AML-193 (cell line): ENCODE data around the gene ABR.

Experiments
- DNase-seq, 2 experiments: peaks; one replicate each; lab custom pipeline; 2025; lab: John Stamatoyannopoulos, UW

Gene ABR

DNA sequence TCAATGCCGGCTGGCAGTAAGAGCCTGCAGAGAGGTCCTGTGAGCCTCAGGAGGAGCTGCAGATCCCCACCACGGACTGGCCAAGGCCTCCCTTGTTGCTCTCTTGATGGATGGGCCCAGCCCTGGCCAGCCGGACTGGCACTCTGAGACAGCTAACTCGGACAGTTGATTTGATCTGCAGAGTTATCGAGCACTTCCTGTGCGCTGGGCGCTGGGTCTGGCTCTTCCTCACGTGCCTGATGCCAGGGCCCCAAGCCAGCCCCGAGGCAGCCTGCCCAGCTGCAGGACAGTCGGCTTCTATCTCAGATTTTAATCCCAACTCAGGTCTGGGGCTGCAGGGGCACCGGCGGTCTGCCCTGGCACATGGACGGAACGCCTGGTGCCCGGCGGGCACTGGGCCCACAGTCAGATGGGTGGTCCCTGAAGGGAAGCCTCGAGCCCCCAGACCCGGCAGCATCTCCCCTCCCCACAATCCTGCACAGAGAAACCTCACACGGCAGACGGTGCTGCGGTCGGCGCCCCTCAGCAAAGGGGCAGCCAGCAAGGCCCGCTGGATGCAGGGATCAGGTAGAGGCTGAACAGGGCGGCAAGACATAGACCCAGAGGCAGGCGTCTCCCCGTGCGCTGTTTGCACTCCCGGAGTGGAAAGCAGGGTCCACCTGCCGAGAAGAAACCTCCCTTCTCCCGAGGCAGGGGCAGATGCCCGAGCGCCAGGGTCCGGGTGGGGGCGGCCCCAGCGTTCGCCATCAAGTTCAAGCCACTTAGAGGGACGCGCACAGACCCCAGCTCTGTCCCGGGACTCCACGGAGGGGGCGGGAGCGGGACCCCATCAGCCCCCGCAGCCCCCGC is 148.9 kb downstream of the ABR start:
- DNase-seq = no peak

DNA sequence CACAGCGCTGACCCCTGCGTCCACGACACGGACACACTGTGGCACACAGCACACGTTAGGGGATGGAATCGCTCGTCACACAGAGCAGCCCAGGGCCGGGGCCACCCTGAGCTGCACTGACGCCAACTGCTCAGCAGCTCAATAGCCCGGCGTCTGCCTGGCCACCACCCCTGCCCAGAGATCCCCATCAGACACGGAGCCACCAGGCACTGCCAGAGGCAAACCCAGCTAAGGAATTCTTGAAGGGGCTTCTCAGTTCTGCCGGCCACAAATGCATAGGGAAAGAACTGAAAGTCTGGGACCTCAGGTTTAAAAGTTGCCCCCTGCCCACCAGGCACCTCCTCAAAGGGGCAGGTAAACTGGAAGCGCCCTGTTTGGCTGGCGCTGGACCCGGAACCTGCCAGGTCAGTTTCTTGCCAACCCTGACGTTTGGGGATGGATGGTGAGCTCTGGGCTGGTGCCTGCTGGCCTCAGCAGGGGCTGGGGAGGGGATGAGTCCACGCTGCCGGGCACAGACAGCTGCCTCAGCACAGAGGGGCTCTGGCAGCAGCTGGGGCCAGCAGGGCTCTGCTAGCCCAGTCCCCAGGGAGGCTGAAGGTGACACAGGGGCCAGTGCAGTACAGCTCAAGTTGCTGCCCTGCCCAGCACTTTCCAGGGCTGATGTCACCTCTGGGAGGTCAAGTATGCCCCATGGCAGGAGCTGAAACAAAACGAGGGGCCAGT is 149.7 kb downstream of the ABR start:
- DNase-seq = no peak

DNA sequence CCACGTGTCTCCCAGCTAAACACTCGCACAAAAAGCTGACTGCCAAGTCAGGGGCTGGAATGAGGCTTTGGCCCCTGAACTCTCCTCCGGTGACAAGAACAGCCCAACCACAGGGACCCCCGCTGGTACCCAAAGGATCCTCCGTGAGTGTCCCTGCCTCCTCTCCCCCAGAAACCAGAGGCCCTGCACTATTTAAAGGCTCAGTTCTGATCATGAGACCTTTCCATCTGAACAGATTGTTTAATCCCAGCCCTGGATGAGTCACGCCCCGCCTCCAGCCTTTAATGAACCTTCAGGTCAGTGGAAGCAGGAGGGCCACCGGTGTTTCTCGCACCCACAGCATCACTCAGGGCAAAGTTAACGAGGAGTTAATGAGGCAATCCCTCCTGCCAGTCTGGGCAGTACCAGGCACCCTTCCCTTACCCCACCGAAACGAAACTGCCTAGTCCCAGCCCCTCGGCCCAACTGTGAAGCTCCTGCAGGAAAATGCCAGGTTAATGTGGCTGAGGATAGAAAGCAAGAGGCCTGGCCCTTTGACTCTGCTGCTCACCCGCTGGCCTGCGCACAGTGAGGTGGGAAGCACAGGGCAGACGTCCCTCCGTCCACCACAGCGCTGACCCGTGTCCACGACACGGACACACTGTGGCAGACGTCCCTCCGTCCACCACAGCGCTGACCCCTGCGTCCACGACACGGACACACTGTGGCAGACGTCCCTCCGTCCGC is 150.4 kb downstream of the ABR start:
- no peak for DNase-seq

DNA sequence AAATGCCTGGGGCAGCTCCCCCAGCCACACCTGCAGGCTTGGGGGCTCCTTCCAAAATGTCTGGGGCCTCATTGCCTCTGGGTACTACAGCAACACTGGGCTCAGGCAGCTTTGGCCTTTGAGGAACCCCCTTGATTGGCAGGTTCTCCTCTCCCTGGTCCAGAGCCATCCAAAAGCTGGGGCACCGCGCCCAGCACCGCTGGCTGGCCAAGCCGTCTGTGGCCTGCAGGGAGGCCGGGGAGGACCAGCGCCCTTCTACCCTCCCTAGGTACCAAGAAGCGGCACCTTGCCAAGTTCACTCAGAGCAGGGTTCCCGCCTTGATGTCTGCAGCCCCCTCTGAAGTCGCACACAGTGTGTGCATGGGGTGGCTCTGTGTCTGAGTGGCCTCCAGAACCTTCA is 152.7 kb downstream of the ABR start:
- no peak for DNase-seq

DNA sequence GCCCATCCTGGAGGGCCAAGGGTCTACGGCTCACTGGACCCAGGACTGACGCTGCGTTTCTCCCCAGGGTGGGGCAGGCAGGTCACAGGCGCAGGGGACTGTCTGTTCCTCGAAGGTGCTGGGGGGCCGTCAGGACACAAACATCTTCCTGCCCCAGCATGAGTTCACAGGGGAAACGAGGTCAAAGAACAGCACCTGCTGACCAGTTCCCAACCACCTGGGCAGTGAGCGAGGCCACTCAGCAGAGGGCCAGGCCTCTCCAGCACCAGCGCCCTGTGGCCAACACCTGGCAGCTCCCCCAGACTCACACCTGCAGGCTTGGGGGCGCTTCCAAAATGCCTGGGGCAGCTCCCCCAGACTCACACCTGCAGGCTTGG is 153.2 kb downstream of the ABR start:
- DNase-seq = no peak

DNA sequence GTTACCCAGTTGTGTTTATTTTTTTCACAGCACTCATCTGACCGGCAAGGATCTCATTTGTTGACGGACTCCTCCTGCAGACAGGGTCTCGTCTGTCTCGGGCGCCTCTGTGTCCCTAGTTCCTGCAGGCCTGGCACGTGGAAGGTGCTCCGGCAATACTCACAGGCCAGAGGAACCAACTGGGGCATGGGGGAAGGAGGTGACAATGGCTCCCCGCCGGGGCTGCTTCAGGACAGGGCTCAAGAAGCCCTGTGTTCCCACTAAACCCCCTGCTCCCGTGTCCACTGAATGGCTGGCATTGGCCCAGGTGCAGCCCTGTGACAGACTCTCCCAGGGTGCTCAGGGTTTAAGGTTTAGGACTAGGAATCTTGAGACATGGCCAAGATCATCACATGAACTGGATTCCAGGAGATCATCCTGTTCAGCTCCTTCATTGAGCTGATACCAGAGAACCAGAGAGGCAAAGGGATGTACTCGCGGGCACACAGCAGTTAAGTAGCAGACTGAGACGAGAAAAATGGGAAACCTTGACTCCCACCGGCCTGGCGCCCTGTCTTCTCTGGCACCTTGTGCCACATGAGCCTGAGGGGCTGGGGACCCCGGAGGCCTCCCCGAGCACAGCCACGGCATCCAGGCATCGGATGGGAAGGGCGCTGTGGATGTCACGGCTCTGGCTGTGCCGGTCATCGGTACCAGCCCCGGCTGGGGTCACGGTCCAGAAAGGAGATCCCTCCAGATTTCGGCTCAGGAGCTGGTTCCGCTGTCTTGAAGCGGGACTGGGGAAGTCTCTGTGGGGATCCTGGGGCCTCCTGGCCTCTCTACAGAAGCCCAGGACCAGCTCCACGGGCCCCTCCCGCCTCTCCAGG is 153.8 kb downstream of the ABR start:
- no peak for DNase-seq

DNA sequence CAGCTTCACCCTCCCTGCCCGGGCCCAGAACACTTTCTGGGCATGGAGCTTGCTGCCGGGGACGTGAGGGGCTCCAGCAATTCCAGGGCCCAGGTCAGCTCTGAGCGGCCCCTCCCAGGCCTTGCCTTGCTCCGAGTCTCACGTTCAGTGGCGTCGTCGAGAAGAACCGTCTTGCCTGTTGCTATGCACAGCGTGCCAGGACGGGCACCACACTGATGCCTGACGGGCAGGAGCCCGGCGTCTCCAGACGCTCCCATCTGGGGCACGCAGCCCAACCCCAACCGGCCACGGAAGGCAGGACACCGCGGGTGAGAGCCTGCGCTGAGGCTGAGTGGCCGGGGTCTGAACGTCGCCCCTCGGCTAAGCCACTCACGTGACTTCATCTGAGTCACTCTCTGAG is 155.7 kb downstream of the ABR start:
- DNase-seq = no peak

DNA sequence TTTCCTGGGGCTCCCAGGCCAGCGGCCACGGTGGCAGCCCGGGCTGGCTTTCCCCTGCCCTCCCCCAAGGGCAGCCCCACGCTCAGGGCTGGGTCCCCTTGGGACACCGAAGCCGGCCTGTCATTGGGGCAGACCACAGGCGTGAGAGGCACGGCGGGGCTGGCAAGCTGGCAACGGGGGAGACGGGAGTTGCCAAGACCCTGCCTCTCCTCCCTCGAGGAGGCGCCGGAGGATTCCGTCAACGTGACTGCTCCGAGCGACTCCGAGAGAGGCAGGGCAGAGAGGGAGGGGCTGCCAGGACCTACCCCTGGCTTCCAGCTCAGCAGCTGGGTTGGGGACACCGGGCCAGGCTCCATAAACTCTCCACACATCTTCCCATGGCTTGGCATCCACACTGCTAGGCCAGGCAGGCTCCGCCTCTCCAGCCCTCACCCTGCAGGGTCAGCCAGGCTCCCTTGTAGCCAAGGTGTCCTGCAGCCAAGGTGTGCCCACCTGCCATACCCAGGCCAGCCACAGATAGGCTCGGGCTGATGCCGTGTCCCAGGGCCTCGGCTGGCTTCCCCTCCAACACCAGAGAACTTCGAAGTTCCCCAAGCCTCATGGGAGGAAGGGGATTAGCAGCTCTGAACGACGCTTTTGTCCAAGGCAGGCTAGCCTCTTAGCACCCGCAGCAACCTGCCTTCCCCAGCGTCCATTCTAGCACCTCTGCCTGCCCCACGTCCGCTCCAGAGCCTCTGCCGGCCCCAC is 157.3 kb downstream of the ABR start:
- no peak for DNase-seq

DNA sequence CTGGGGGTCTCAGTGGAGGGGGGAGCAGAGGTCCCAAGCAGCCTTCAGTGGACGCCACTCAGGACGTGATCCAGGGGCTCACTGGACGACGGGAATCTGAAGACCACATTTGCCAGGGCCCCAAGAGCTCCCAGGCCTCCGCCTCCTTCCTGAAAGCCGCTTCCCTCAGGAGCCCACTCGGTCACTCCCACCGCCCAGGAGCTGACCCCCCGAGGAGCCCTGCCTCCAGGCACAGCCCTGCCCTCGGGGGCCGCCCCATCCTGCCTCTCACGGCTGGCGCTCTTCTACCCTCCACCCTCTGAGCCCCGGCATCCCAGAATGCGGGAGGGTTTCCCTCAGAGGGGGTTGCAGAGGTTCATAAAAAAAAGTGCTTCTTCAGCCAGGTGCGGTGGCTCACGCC is 158.6 kb downstream of the ABR start:
- DNase-seq = no peak

DNA sequence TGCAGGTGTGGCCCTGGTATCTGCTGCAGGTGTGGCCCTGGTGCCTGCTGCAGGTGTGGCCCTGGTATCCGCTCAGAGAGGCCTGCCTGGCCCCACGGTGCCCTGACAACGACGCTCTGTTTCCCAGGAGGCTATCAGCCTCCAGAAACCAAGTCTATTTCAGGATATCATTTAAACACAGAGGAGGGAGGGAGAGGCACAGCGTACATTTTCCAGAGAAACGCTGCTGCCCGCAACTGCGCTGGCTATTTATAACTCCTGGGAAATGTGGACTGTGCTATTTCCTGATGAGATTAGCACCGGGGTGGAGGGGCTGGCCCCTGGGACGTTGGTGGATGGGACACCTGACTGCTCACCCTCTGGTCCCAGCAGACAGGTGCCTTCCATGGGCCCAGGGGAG is 160.3 kb downstream of the ABR start:
- no peak for DNase-seq

DNA sequence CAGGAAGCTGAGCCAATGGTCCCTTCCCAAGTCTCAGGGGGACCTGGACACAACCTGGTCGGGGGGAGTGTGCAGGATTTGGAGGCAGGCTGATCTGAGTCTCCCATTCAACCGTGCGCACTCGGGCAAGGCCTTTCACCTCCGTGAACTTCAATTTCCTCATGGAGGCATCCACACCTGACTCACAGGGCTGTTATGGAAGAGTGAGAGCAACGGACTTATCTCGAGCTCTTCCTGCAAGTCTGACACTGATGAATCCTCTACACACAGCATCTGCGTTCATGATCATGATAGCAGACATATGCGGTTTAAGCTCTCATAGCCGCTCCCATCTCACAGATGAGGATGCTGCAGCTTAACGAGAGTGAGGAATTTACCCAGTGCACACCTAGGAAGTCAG is 161.2 kb downstream of the ABR start:
- DNase-seq = no peak

DNA sequence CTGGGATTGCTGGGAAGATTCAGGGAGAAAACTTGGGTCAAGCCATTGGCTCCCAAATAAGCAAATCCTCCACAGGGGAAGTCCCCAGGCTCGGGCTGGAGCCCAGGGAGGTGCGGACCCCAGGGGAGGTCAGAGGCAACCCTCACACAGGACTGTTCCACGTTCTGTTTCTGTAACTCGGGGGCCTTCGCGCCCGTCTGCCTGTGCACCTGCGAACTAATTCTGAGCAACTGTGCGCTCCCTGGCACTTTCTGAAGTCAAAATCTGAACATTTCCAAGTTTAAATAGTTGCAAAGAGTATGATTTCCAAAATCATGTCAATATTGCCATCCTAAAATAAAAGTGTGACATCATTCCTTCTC is 166.1 kb downstream of the ABR start:
- no peak for DNase-seq

DNA sequence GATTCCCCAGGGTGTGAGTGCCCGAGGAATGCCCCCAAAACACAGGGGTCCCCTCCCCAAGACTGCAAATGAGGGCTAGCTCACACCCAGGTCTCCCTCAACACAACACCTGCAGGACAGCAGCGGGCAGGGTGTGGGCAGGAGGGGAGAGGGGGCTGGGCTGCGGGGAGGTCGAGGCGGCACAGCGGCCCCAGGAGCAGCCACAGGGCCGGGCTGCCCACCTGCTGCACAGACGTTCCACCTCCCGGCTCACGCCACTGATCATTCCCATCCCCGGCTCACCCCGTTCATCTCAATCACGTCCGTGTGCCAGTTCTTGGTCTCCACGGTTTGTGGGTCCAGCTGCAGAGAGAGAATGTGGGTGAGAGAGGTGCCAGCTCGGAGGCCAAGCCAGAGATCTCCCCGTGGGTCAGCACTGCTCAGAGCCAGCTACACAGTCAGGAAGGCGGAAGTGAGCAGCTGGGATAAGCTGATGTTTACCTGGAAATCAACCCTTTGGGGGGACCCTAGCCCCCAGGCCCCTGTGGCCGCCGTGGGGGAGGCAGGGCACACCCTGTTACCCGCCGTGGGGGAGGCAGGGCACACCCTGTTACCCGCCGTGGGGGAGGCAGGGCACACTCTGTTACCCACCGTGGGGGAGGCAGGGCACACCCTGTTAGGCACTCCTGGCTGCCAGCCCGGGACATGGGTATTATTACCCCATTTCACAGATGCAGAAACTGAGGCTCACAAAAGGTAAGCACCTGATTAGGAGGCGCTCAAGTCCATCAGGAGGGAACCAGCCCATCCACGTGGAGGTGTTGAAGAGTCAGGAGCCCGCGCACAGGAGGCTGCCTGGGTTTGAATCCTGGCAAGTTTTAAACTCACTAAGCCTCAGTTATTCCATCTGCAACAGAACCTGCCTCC is 166.7 kb downstream of the ABR start:
- DNase-seq = no peak

DNA sequence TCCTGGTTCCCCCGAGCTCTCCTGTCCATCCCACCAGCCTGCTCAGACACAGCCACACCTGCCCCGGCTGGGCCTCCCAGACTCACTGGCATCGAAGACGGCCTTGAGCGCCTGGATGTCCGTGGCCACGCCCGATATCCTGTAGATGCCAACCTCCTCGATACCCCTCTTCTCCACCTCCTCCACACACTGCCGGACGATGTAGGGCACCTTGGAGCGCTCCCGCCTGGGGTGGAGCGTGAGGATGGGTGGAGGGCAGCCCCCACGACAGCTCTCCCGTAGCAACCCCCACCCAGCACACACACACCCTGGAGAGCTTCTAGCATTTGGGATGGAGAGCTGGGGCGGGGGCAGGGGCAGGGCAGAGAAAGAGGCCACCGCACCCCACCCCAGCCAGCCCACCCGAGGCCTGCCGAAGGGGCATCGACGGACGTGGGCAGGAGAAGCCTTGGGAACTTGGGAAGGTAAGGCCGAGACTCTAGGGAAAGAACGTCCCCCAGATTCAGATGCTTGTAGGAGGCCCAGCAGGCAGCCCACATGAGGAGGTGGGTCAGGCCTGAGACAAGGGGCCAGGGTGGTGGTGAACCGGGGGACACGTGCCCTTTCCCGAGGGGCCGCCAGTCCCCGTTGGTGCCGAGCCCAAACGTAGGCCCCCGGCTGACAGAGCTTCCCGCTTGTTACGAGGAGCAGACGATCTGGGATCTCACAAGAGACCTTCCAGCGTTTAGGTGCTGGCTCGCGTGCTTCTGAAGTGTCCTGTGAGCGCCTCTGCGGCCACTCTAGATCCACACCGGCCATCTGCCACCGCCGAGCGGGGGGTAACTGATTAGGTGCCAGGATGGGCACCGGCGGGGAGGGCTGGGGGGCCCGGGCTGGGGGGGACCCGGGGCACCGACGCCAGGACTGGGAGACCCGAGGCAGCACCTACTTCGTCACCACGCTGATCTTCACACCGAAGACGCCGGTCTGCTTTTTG is 167.7 kb downstream of the ABR start:
- DNase-seq = no peak

DNA sequence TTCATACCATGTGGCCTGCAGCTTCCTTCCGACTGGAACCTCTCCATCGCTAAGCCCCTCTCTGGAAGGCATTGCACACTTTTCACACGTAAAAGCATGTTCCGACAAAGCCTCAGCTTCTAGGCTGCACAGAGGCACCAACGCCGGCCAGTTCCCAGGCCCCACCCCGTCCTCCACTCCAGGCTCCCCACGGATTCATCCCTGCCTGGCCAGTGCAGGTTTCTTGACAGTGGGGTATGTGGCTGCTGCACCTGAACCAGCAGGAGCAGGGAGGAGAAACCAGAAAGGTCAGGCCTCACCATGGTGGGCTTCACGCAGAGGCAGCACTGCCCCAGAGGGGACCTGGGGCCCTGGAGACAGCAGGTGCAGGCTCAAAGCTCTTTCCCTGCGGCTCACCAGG is 168.6 kb downstream of the ABR start:
- no peak for DNase-seq

DNA sequence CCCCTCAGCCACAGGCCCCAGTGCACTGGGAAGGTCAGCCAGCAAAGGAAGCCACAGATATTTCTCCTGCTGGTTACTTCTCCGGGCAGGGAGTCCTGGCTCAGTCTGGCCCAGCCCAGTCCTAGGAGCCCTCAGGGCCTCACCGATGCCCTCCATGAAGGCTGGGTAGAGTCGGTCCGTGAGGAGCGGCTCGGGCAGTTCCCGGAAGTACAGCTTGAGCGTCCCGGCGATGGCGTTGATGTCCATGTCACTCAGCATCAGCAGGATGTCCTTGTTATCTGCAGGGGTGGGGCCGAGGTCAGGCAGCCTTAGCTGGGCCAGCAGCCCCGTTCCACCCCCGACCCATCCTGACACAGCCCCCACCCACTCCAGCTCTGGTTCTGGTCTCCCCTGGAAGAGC is 169.2 kb downstream of the ABR start:
- DNase-seq = no peak

DNA sequence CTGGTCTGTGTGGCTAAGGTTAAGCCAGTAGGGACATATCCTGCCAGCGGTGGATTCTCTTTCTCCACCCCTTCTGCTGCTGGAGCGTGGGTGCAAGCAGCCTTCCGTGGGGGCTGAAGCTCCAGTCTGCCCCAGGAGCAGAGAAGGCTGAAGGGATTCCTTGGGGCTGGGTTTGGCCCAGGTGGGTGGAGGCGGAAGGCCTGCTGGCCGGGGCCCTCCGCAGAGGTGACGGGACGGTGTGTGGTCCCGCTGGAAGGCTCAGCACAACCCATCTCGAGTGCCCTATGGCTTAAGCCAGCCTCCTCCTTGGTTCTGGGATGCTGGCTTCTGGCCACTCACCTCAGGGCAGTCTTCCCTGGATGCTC is 169.7 kb downstream of the ABR start:
- no peak for DNase-seq

DNA sequence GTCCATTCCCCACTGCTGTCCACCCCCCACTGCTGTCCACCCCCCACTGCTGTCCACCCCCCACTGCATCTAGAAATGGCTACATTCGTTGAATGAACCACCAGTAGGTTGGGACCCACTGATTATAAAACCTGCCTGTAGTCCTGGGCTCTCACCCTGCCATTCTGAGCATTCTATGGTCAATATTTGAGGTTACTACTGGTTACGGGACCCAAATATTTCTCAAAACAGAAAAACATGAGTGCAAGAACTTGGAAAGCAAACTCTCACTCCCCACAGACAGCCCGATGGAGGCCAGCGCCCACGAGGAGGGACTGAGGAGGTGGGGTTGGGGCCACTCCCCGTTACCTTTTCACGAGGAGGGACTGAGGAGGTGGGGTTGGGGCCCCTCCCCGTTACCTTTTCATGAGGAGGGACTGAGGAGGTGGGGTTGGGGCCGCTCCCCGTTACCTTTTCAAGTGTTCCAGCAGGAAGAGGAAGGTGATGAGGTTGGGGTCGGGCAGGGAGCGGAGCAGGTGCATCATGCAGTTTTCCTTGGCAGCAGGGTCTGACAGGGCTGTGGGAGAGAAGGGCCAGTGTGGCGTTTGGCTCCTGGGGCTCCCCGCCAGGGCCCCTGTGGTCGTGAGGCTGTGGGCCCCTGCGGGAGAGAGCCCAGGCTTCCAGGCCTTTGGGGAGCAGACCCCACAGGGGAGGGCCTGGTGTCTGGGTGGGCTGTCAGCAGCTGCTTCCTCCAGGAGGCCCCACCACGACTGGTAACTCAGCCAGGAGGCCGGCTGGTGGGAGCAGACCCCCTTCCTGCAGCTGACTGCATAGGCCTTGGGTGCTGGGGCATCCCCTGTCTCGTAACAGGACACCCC is 170.3 kb downstream of the ABR start:
- DNase-seq = no peak
